Measurements from ENCODE around the gene TYK2.

DNA sequence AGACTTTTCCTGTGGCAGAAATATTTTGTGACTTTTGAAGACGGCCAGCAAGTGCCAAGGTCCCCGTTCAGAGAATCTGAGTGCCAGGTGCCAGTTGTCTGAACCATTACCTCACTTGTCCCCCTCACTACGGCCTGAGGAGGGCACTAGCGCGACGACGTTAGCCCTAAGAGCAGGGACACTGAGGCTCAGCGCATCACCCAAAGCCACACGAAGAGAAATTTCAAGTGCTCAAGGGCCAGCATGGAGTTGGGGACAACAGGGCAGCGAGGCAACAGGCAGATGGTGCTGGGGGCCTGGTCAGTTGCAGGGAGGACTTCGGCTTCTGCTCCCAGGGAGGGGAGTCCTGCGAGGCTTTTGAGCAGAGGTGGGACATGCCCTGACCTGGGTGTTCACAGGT is 9.5 kb upstream of the TYK2 start:
- TF ChIP-seq POLR2A (IDR thresholded peaks at IDR 0.05) (no peak), CTCF (IDR thresholded peaks at IDR 0.05) (no peak)

Measured in body of pancreas (tissue), 4 donors.